NCI-H1436 treated with DMSO at 0.1 percent for 48 hours (cell line): ENCODE measurements around the gene PRSS53.
A peak's percentile ranks its signal among the peaks of the same experiment; 100 is the strongest.

Experiments
- DNase-seq: peaks from one replicate; lab custom pipeline; 2025; lab: John Stamatoyannopoulos, UW

PRSS53 gene

DNA sequence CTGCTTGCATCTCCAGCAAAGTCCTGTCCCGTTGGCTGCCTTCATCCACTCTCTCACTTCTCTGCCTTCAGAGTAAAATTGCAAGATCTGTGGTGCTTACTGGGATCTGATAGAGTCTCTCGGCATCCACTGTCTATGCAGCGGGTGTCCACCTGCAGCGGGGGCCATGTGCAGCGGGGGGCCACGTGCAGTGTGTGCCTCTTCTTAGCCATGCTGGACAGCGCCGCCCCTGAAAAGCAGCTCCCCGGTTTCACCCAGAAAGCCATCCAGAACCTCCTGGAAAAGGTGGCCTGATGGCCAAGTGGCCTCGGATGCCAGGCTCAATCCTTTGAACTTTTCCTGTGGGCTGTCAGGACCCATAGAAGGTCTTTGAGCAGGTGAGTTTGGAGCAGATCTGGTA lies 45.9 kb downstream of the PRSS53 start:
- DNase-seq = no peak

- DNase-seq = no peak
These were observed 49.8 kb downstream of the PRSS53 start for GRCh38 chr16:31038993-31039392.

DNA sequence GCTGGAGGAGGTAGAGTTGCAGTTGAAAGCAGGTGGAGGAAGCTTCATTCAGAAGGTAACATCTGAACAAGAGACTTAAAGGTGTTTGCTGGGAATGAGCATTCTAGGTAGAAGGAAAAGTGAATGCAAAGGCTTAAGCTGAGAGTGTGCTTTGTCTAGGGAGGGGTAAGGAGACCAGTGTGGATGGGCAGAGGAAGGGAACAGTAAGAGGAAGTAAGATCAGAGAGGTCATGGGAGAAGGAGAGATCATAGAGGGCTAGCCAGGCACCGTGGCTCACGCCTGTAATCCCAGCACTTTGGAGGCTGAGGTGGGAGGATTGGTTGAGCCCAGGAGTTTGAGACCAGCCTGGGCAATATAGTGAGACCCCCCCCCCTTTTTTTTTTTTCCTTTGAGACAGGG lies 52.1 kb downstream of the PRSS53 start:
- DNase-seq = no peak

- peak; percentile 10 for DNase-seq
These were observed 54.8 kb downstream of the PRSS53 start for GRCh38 chr16:31033709-31034492.
